GM12878 (cell line): Measurements from ENCODE around the gene CAMTA1. TPM values are rescaled to one million over a fixed set of nuclear protein-coding genes. Genes with fewer than 3 reads are reported as not detected.

Source experiments
- ATAC-seq: fragments of 200-7000 bp; cut with Tn5 transposase; 3 replicates; pipeline ENCODE4 v1.9.1; 2020; ENCODE audit warnings: mild to moderate bottlenecking, moderate library complexity
- BruUV-seq: library from RNA; stranded (reverse); fragments of 400-500 nt; replicated peaks from 2 replicates; lab custom pipeline; 2021; lab: Mats Ljungman, UMichigan
- CTCF ChIA-PET: fragments of 300-600 bp; sonication (Branson Sonifier 250); formaldehyde crosslinking; extraction: SDS; loops from one replicate; lab custom pipeline; 2021; ENCODE audit warnings: inconsistent platforms; lab: Yijun Ruan, JAX
- POLR2A ChIA-PET: fragments of 350-600 bp; formaldehyde crosslinking; extraction: SDS; loops from one replicate; lab custom pipeline; 2021; ENCODE audit warnings: inconsistent platforms; lab: Charles Lee
- RAD21 ChIA-PET: fragments of 300-600 bp; sonication (Branson Sonifier 250); formaldehyde crosslinking; loops from one replicate; lab custom pipeline; 2023; ENCODE audit warnings: antibody characterized with exemption; ENCODE audit not compliant: unreplicated experiment; lab: Charles Lee
- SMC1A ChIA-PET: fragments of 300-600 bp; sonication (Branson Sonifier 250); formaldehyde crosslinking; loops from one replicate; lab custom pipeline; 2023; ENCODE audit not compliant: unreplicated experiment, uncharacterized antibody; lab: Charles Lee
- DNase-seq: peaks from one replicate; pipeline ENCODE4 v3.0.0-alpha.2; 2011; ENCODE audit warnings: low read depth, low spot score
- FAIRE-seq: peaks from 3 replicates; lab custom pipeline; 2011; peaks lifted over from hg19 to GRCh38; lab: Jason Lieb, UNC
- H2AFZ ChIP-seq: 2 replicates; pipeline ENCODE4 v1.6.0; 2011; ENCODE audit warnings: low read depth, low read length, control low read depth; ENCODE audit not compliant: control insufficient read depth
- H3K27ac ChIP-seq: 2 replicates; pipeline ENCODE4 v1.5.1; 2011; ENCODE audit warnings: control low read depth; ENCODE audit not compliant: control insufficient read depth, insufficient read depth
- H3K27me3 ChIP-seq, 2 experiments: replicated peaks in 1 of 2; 2 replicates each; pipeline versions ENCODE4 v1.6.0 to v1.6.1; 2011; ENCODE audit warnings: low read length in 1 of 2; ENCODE audit not compliant: control insufficient read depth in 2 of 2, insufficient read depth in 2 of 2
- H3K36me3 ChIP-seq, 2 experiments: 2 replicates each; pipeline ENCODE4 v1.5.1; 2011; ENCODE audit warnings: low read length in 1 of 2; ENCODE audit not compliant: control insufficient read depth in 2 of 2, insufficient read depth in 2 of 2
- H3K4me1 ChIP-seq: 2 replicates; pipeline ENCODE4 v1.6.1; 2011; ENCODE audit warnings: mild to moderate bottlenecking, low read length, moderate library complexity, mixed read lengths; ENCODE audit not compliant: control insufficient read depth, insufficient read depth
- H3K4me2 ChIP-seq: 2 replicates; pipeline ENCODE4 v1.6.0; 2011; ENCODE audit warnings: control low read depth; ENCODE audit not compliant: control insufficient read depth, insufficient read depth
- H3K4me3 ChIP-seq: fragments of 200-600 bp; sonication (generic); 2 replicates; pipeline ENCODE4 v1.5.1; 2016
- H3K79me2 ChIP-seq: 2 replicates; pipeline ENCODE4 v1.6.0; 2011; ENCODE audit warnings: low read length; ENCODE audit not compliant: control insufficient read depth, insufficient read depth
- H3K9ac ChIP-seq: 2 replicates; pipeline ENCODE4 v1.8.0; 2011; ENCODE audit warnings: low read length, control low read depth, mixed read lengths; ENCODE audit not compliant: control insufficient read depth, insufficient read depth
- H3K9me3 ChIP-seq: replicated peaks from 3 replicates; pipeline ENCODE4 v1.5.1; 2011; ENCODE audit warnings: mild to moderate bottlenecking, low read length; ENCODE audit not compliant: control insufficient read depth, insufficient read depth
- H4K20me1 ChIP-seq: 2 replicates; pipeline ENCODE4 v1.6.0; 2011; ENCODE audit not compliant: control insufficient read depth, insufficient read depth
- CBFB ChIP-seq: IDR thresholded peaks from 2 replicates; pipeline ENCODE4 v1.6.1; 2016; ENCODE audit warnings: antibody characterized with exemption, low read depth
- CHD4 ChIP-seq: fragments of 200-600 bp; sonication (generic); IDR thresholded peaks from 2 replicates; pipeline ENCODE4 v1.6.1; 2016; ENCODE audit warnings: mild to moderate bottlenecking
- EP300 ChIP-seq, 2 experiments: fragments of 150-350 bp in 1 of 2; IDR thresholded peaks; 2 replicates each; pipeline ENCODE4 v1.6.1; 2011 to 2012; ENCODE audit warnings: low read depth in 2 of 2, low read length in 2 of 2, borderline replicate concordance in 1 of 2, improper control_type of control experiment in 1 of 2, inconsistent platforms in 1 of 2; ENCODE audit not compliant: control insufficient read depth in 1 of 2
- FOS ChIP-seq: IDR thresholded peaks from 3 replicates; pipeline ENCODE4 v1.6.1; 2011; ENCODE audit warnings: borderline replicate concordance; ENCODE audit not compliant: insufficient read length; ENCODE audit errors: extremely low read depth
- HDAC2 ChIP-seq: fragments of 200-600 bp; sonication (generic); IDR thresholded peaks from 2 replicates; pipeline ENCODE4 v1.6.1; 2017
- HDAC6 ChIP-seq: fragments of 200-600 bp; sonication (generic); IDR thresholded peaks from one replicate; pipeline ENCODE4 v1.8.0; 2017; ENCODE audit warnings: antibody characterized with exemption; ENCODE audit not compliant: unreplicated experiment
- HDGF ChIP-seq: fragments of 450-650 bp; IDR thresholded peaks from 2 replicates; pipeline ENCODE4 v1.6.1; 2016; ENCODE audit warnings: antibody characterized with exemption
- IRF4 ChIP-seq: IDR thresholded peaks from 2 replicates; pipeline ENCODE4 v1.6.1; 2011; ENCODE audit warnings: low read depth, low read length
- LARP7 ChIP-seq: fragments of 450-650 bp; IDR thresholded peaks from 2 replicates; pipeline ENCODE4 v1.6.1; 2017; ENCODE audit warnings: mild to moderate bottlenecking
- MYC ChIP-seq: IDR thresholded peaks from 2 replicates; pipeline ENCODE4 v1.6.1; 2011; ENCODE audit warnings: mild to moderate bottlenecking, low read length, moderate library complexity, inconsistent platforms; ENCODE audit not compliant: insufficient read depth, insufficient replicate concordance, insufficient read length, severe bottlenecking
- NBN ChIP-seq: fragments of 450-650 bp; IDR thresholded peaks from 2 replicates; pipeline ENCODE4 v1.6.1; 2016
- RBBP5 ChIP-seq: fragments of 200-600 bp; sonication (generic); conservative IDR thresholded peaks from 2 replicates; pipeline ENCODE4 v1.6.1; 2016
- RELA ChIP-seq: fragments of 450-650 bp; IDR thresholded peaks from 2 replicates; pipeline ENCODE4 v1.8.0; 2014; ENCODE audit warnings: borderline replicate concordance; ENCODE audit not compliant: partially characterized antibody
- WGBS: methylation state at CpG from one replicate; pipeline ENCODE4 v1.1.6; 2016; ENCODE audit warnings: low lambda C conversion rate; ENCODE audit not compliant: insufficient replicate concordance, insufficient coverage; ENCODE audit errors: missing lambda C conversion rate; 5-methylcytosine and 5-hydroxymethylcytosine counted together
- in situ Hi-C: fragments of 300-500 bp; cut with MboI; formaldehyde crosslinking; loops from 9 replicates; pipeline ENCODE4 v1.14.3; 2018; ENCODE audit warnings: mixed read lengths
- intact Hi-C: fragments of 100-400 bp; cut with micrococcal nuclease; formaldehyde crosslinking; loops from one replicate; pipeline ENCODE4 v1.14.2; 2022; ENCODE audit not compliant: unreplicated experiment
- polyA plus RNA-seq, 11 experiments: library from polyadenylated mRNA; depleted of rRNA in 4 of 11; unstranded in 6 of 11; stranded (reverse) in 5 of 11; fragments of >200 nt; fragmentation: Nextera tagmentation in 4 of 11; fragmentation: Illumina TruSeq in 1 of 11; extraction: Ambion mirVana in 4 of 11; extraction: Trizol in 1 of 11; gene quantifications; 1 replicate in 1 of 11; 2 replicates in 10 of 11; pipeline versions ENCODE4 v1.2.1 to v1.2.3, GENCODE V29; 2011 to 2016; ENCODE audit warnings: inconsistent platforms in 2 of 11, missing spikeins in 2 of 11, low read depth in 1 of 11
- total RNA-seq, 4 experiments: library from RNA; depleted of rRNA in 3 of 4; stranded (reverse); fragments of >200 nt in 3 of 4; fragmentation: Illumina TruSeq in 1 of 4; extraction: Trizol in 1 of 4; gene quantifications; 2 replicates each; pipeline versions ENCODE4 v1.2.1 to v1.2.3, GENCODE V29; 2013 to 2021
- TF ChIP-seq, protein P1 (sequence below): fragments of 450-650 bp; IDR thresholded peaks from 2 replicates; pipeline ENCODE4 v1.6.1; 2017; ENCODE audit warnings: mild to moderate bottlenecking, moderate library complexity

Gene CAMTA1
- total and polyA plus RNA-seq, 10 of the 15 experiments (the other 5 are each of a cell fraction or from before 2014, with no cell fraction given): 37.7 to 148 (median 76.4) TPM

DNA sequence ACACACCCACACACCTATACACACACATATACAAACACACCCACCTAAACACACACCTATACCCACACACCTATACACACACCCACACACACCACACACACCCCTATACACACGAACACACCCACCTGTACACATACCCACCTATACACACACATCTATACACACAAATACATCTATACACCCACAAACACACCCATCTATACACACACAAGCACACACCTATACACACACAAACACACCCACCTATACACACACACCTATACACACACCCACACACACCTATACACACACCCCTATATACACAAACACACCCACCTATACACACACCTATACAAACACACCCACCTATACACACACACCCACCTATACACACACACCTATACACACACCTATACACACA lies 869.5 kb downstream of the CAMTA1 start:
- Histone ChIP-seq H3K4me2 (no peak overlapping the region), H3K4me3 (no peak overlapping the region), H3K27ac (no peak overlapping the region), H3K27me3 (no peaks in the 10 kb centered on the region; a peak in 1 of 4 replicates), H2AFZ (no peak overlapping the region), H3K9me3 (no peaks in the 10 kb centered on the region; the same call in 2 of the 3 replicates), H3K79me2 (no peaks in the 10 kb centered on the region), H3K4me1 (peaks cover 3% of the 10 kb centered on the region; the same call in 1 of the 2 replicates), H3K9ac (no peak overlapping the region), H4K20me1 (no peaks in the 10 kb centered on the region), H3K36me3 (no peaks in the 10 kb centered on the region)
- no peak for DNase-seq
- FAIRE-seq: no peak
- intact Hi-C loops (no loop called here), in situ Hi-C loops (no loop called here)
- 0% methylated on average over 1 of the region's 1 CpG for WGBS
- CTCF ChIA-PET: no interaction called here
- SMC1A ChIA-PET: no interaction called here
- ATAC-seq: no peak
- RAD21 ChIA-PET: no interaction called here
- POLR2A ChIA-PET: no interaction called here
- BruUV-seq: no TSS peak
- TF ChIP-seq LARP7 (no peak), IRF4 (no peak), EP300 (IDR thresholded peaks at IDR 0.05; ENCODE audit: borderline replicate concordance in 1 of 2, control insufficient read depth in 1 of 2, low read depth in 2 of 2, low read length in 2 of 2) (no peak), RBBP5 (no peak), NBN (no peak), HDAC2 (no peak), CBFB (no peak), HDAC6 (no peak), FOS (no peak), RELA (no peak), MYC (no peak), HDGF (no peak), CHD4 (no peak)
- TF ChIP-seq, protein P1, sequence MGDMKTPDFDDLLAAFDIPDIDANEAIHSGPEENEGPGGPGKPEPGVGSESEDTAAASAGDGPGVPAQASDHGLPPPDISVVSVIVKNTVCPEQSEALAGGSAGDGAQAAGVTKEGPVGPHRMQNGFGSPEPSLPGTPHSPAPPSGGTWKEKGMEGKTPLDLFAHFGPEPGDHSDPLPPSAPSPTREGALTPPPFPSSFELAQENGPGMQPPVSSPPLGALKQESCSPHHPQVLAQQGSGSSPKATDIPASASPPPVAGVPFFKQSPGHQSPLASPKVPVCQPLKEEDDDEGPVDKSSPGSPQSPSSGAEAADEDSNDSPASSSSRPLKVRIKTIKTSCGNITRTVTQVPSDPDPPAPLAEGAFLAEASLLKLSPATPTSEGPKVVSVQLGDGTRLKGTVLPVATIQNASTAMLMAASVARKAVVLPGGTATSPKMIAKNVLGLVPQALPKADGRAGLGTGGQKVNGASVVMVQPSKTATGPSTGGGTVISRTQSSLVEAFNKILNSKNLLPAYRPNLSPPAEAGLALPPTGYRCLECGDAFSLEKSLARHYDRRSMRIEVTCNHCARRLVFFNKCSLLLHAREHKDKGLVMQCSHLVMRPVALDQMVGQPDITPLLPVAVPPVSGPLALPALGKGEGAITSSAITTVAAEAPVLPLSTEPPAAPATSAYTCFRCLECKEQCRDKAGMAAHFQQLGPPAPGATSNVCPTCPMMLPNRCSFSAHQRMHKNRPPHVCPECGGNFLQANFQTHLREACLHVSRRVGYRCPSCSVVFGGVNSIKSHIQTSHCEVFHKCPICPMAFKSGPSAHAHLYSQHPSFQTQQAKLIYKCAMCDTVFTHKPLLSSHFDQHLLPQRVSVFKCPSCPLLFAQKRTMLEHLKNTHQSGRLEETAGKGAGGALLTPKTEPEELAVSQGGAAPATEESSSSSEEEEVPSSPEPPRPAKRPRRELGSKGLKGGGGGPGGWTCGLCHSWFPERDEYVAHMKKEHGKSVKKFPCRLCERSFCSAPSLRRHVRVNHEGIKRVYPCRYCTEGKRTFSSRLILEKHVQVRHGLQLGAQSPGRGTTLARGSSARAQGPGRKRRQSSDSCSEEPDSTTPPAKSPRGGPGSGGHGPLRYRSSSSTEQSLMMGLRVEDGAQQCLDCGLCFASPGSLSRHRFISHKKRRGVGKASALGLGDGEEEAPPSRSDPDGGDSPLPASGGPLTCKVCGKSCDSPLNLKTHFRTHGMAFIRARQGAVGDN: no peak
- TF ChIP-seq, all 136 proteins: peak for 0
